Ovary (tissue), 9 donors: Measurements from ENCODE around the gene ADARB2. TPM values are rescaled to one million over a fixed set of nuclear protein-coding genes. Genes with fewer than 3 reads are reported as not detected.

Experiments used
- DNase-seq, 5 donors: peaks; one replicate each; pipeline ENCODE4 v3.0.0-alpha.2; 2019 to 2020
- H3K27ac ChIP-seq, 2 donors: fragments of 200-600 bp; one replicate each; pipeline versions ENCODE4 v1.5.1 to v1.8.0; 2019 to 2022
- H3K27me3 ChIP-seq: fragments of 200-600 bp; one replicate; pipeline ENCODE4 v1.8.0; 2022
- H3K36me3 ChIP-seq: fragments of 200-600 bp; sonication (generic); one replicate; pipeline ENCODE4 v1.5.1; 2019
- H3K4me1 ChIP-seq: one replicate; pipeline ENCODE4 v1.8.1; 2013; ENCODE audit warnings: mild to moderate bottlenecking, moderate library complexity; ENCODE audit not compliant: insufficient read depth
- H3K4me3 ChIP-seq: fragments of 200-600 bp; sonication (generic); one replicate; pipeline ENCODE4 v1.5.1; 2017
- H3K9me3 ChIP-seq, 2 donors: fragments of 200-600 bp in 1 of 2; sonication (generic) in 1 of 2; one replicate each; pipeline versions ENCODE4 v1.5.1 to v1.8.1; 2013 to 2019; ENCODE audit warnings: mild to moderate bottlenecking in 1 of 2, moderate library complexity in 1 of 2
- EP300 ChIP-seq: sonication (generic); formaldehyde crosslinking; IDR thresholded peaks from one replicate; pipeline ENCODE4 v1.6.1; 2017; ENCODE audit warnings: antibody characterized with exemption
- POLR2A ChIP-seq: fragments of 450-650 bp; IDR thresholded peaks from one replicate; pipeline ENCODE4 v1.6.1; 2017; ENCODE audit warnings: antibody characterized with exemption, mild to moderate bottlenecking, moderate library complexity
- WGBS, 3 donors: extraction: QIAGEN DNeasy Blood & Tissue Kit in 1 of 3; methylation state at CpG; one replicate each; pipeline versions ENCODE4 v1.1.5 to v1.1.7; 2013 to 2017; 5-methylcytosine and 5-hydroxymethylcytosine counted together
- intact Hi-C, 4 donors: fragments of 100-400 bp; cut with DNase I; formaldehyde crosslinking; loops; one replicate each; pipeline versions ENCODE4 v1.11.0 to v1.15.1; 2022 to 2023
- polyA plus RNA-seq, 2 donors: library from polyadenylated mRNA; stranded (reverse); fragments of 200-250 nt in 1 of 2; fragments of 350-450 nt in 1 of 2; fragmentation: Illumina TruSeq in 1 of 2; extraction: RNeasy Lipid Tissue Mini Kit (QIAGEN cat#74804) in 1 of 2; gene quantifications; one replicate each; pipeline ENCODE4 v1.2.3, GENCODE V29; 2013 to 2014
- total RNA-seq, 7 donors: library from RNA; depleted of rRNA in 2 of 7; stranded (reverse); fragments of >200 nt in 2 of 7; fragmentation: NEBNext Ultra II Directional in 3 of 7; extraction: Animal tissue kit (Norgen Biotek cat#: 25700) in 3 of 7; gene quantifications; one replicate each; pipeline versions ENCODE4 v1.1.0 to v1.2.4, GENCODE V29; 2016 to 2023
- TF ChIP-seq, protein P1 (sequence below), 3 donors: fragments of 450-650 bp in 2 of 3; fragments of 200-600 bp in 1 of 3; IDR thresholded peaks; one replicate each; pipeline versions ENCODE4 v1.5.1 to v1.8.0; 2016 to 2022; ENCODE audit warnings: antibody characterized with exemption in 3 of 3, mild to moderate bottlenecking in 1 of 3
- donor health status: DM: no; HTN: no; CAD: no; lungs with moderate emphysema.
- donor health status: DM: no; HTN: no; CAD: no.
- donor health status: Bipolar disorder and iron deficiency.
- donor health status: DM: yes; HTN: yes; CAD: no.
- donor health status: DM: no; HTN: no; CAD: no.
- donor health status: DM: yes; HTN: yes; CAD: no.

ADARB2 gene
- total and polyA plus RNA-seq, 9 donors = 0.12 to 2.0 (median 0.36) TPM; not detected in 2

DNA sequence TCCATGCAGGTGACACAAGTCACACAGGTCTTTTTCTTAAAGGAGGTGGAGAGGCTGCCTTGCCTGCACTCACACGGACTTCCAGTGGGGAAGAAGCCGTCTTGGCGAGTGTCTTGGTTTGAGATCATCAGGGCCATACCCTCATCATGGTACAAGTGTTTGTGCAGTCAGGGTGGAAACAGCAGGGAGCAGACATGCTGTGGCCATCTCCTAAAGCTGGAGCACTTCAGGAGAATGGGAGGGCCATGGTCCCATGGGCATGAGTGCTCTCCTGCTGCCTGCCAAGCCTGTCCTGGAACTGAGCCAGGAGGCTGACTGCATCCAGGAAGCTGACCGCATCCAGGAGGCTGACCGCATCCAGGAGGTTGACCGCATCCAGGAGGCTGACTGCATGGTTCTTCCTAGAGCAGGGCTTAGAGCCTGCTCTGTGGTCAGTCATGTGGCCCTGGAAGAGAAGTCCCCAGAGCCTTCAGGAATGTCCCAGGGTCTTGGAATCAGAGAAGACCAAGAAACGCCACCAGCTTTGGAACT lies 98.4 kb downstream of the ADARB2 start:
- Histone ChIP-seq H3K27ac (no peak overlapping the region), H3K4me3 (no peak overlapping the region), H3K9me3 (no peaks in the 10 kb centered on the region), H3K27me3 (no peaks in the 10 kb centered on the region), H3K4me1 (no peaks in the 10 kb centered on the region), H3K36me3 (no peaks in the 10 kb centered on the region)
- intact Hi-C loops = no loop called here
- TF ChIP-seq, protein P1, sequence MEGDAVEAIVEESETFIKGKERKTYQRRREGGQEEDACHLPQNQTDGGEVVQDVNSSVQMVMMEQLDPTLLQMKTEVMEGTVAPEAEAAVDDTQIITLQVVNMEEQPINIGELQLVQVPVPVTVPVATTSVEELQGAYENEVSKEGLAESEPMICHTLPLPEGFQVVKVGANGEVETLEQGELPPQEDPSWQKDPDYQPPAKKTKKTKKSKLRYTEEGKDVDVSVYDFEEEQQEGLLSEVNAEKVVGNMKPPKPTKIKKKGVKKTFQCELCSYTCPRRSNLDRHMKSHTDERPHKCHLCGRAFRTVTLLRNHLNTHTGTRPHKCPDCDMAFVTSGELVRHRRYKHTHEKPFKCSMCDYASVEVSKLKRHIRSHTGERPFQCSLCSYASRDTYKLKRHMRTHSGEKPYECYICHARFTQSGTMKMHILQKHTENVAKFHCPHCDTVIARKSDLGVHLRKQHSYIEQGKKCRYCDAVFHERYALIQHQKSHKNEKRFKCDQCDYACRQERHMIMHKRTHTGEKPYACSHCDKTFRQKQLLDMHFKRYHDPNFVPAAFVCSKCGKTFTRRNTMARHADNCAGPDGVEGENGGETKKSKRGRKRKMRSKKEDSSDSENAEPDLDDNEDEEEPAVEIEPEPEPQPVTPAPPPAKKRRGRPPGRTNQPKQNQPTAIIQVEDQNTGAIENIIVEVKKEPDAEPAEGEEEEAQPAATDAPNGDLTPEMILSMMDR (IDR thresholded peaks at IDR 0.05) = no peak
- no peak for TF ChIP-seq EP300
- no peak for TF ChIP-seq POLR2A
- 77 to 84% (median 83%) methylated on average over 7 of the region's 7 CpGs for WGBS, 3 donors
- DNase-seq = no peak

- WGBS, 3 donors = 52 to 59% (median 57%) methylated on average over 11 of the region's 11 CpGs
- intact Hi-C loops = no loop called here
- H3K4me3 ChIP-seq = no peak overlapping the region
- H3K36me3 ChIP-seq = no peaks in the 10 kb centered on the region
- no peaks in the 10 kb centered on the region for H3K9me3 ChIP-seq
- no peak overlapping the region for H3K27ac ChIP-seq
- H3K4me1 ChIP-seq = no peaks in the 10 kb centered on the region
- TF ChIP-seq EP300 = no peak
- TF ChIP-seq POLR2A = no peak
- TF ChIP-seq, protein P1 (IDR thresholded peaks at IDR 0.05) = no peak
- no peak for DNase-seq
- no peaks in the 10 kb centered on the region for H3K27me3 ChIP-seq
Observed at GRCh38 chr10:1635340-1635739, 102.0 kb downstream of the ADARB2 start.

DNA sequence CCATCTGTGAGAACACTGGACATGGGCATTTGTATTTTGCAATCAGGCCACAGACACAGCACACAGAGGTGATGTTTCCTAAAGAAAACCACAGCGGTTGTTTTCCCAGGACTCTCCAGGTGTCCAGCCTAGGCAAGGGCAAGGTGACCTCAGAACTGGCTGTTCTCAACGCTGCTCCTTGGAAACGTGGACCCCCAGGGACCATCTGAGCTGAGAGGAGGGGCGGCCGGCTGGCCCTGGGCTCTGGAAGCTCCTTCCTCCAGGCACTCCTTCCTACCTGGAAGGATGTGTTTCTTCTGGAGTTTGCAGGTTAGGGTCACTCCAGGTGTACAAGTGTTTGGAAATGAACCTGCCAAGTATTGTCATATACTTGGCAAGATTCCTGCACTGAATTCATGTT lies 103.1 kb downstream of the ADARB2 start:
- H3K9me3 ChIP-seq = no peaks in the 10 kb centered on the region
- no peak overlapping the region for H3K4me3 ChIP-seq
- no peak for DNase-seq
- no peaks in the 10 kb centered on the region for H3K4me1 ChIP-seq
- H3K27ac ChIP-seq = no peak overlapping the region
- 72 to 78% (median 73%) methylated on average over 5 of the region's 5 CpGs for WGBS, 3 donors
- no peaks in the 10 kb centered on the region for H3K27me3 ChIP-seq
- TF ChIP-seq, protein P1 (IDR thresholded peaks at IDR 0.05) = no peak
- TF ChIP-seq POLR2A (no peak), EP300 (no peak)
- intact Hi-C loops = no loop called here
- no peaks in the 10 kb centered on the region for H3K36me3 ChIP-seq

- 77 to 83% (median 77%) methylated on average over 13 of the region's 13 CpGs for WGBS, 3 donors
- no peak overlapping the region for H3K27ac ChIP-seq
- no peak overlapping the region for H3K4me3 ChIP-seq
- no peak for DNase-seq
- TF ChIP-seq, protein P1 (IDR thresholded peaks at IDR 0.05) = no peak
- TF ChIP-seq POLR2A (no peak), EP300 (no peak)
- H3K27me3 ChIP-seq = no peaks in the 10 kb centered on the region
- H3K36me3 ChIP-seq = no peaks in the 10 kb centered on the region
- no peaks in the 10 kb centered on the region for H3K9me3 ChIP-seq
- H3K4me1 ChIP-seq = no peaks in the 10 kb centered on the region
- intact Hi-C loops = no loop called here
Observed at GRCh38 chr10:1633783-1634182, 103.5 kb downstream of the ADARB2 start.
